Measurements from ENCODE around the gene HGS.

Gene HGS

GRCh38 chr17:81705518-81706231 lies 21.9 kb downstream of the HGS start:
- Histone ChIP-seq H3K27ac (replicated peaks) (no peak overlapping the region), H3K4me3 (replicated peaks; ENCODE audit: insufficient read depth, low read length) (no peak overlapping the region), H3K27me3 (ENCODE audit: insufficient read depth, poor library complexity, severe bottlenecking) (no peaks in the 10 kb centered on the region)
- no peak for DNase-seq (ENCODE audit: low read depth in 1 of 2, low spot score in 1 of 2)
- no peak for TF ChIP-seq REST (IDR thresholded peaks at IDR 0.05; ENCODE audit: insufficient replicate concordance, low read depth)
- no peak for TF ChIP-seq SPI1 (IDR thresholded peaks at IDR 0.05; ENCODE audit: borderline replicate concordance, low read depth)
- no peak; the same call in 1 of the 2 replicates for TF ChIP-seq POLR2AphosphoS5 (IDR thresholded peaks at IDR 0.05; ENCODE audit: low read depth)
- TF ChIP-seq GABPA (IDR thresholded peaks at IDR 0.05; ENCODE audit: low read depth): no peak
- TF ChIP-seq CTCF (IDR thresholded peaks at IDR 0.05; ENCODE audit: insufficient read depth, low read length): no peak

- Histone ChIP-seq H3K27me3 (ENCODE audit: insufficient read depth, poor library complexity, severe bottlenecking) (no peaks in the 10 kb centered on the region), H3K27ac (replicated peaks) (no peak overlapping the region), H3K4me3 (replicated peaks; ENCODE audit: insufficient read depth, low read length) (no peak overlapping the region)
- DNase-seq (ENCODE audit: low read depth in 1 of 2, low spot score in 1 of 2): no peak
- TF ChIP-seq CTCF (IDR thresholded peaks at IDR 0.05; ENCODE audit: insufficient read depth, low read length) (no peak), POLR2AphosphoS5 (IDR thresholded peaks at IDR 0.05; ENCODE audit: low read depth) (no peak; the same call in 1 of the 2 replicates), REST (IDR thresholded peaks at IDR 0.05; ENCODE audit: insufficient replicate concordance, low read depth) (no peak), GABPA (IDR thresholded peaks at IDR 0.05; ENCODE audit: low read depth) (no peak), SPI1 (IDR thresholded peaks at IDR 0.05; ENCODE audit: borderline replicate concordance, low read depth) (no peak)
These were observed 22.4 kb downstream of the HGS start for GRCh38 chr17:81706232-81706611.

- Histone ChIP-seq H3K4me3 (replicated peaks; ENCODE audit: insufficient read depth, low read length) (no peak overlapping the region), H3K27ac (replicated peaks) (no peak overlapping the region), H3K27me3 (ENCODE audit: insufficient read depth, poor library complexity, severe bottlenecking) (no peaks in the 10 kb centered on the region)
- TF ChIP-seq REST (IDR thresholded peaks at IDR 0.05; ENCODE audit: insufficient replicate concordance, low read depth): no peak
- no peak for TF ChIP-seq CTCF (IDR thresholded peaks at IDR 0.05; ENCODE audit: insufficient read depth, low read length)
- no peak; the same call in 1 of the 2 replicates for TF ChIP-seq POLR2AphosphoS5 (IDR thresholded peaks at IDR 0.05; ENCODE audit: low read depth)
- TF ChIP-seq SPI1 (IDR thresholded peaks at IDR 0.05; ENCODE audit: borderline replicate concordance, low read depth): no peak
- TF ChIP-seq GABPA (IDR thresholded peaks at IDR 0.05; ENCODE audit: low read depth): no peak
- DNase-seq (ENCODE audit: low read depth in 1 of 2, low spot score in 1 of 2): no peak
These were observed 23.2 kb downstream of the HGS start for GRCh38 chr17:81706757-81707624.
